Thyroid gland (tissue), 4 donors: ENCODE results near the gene PPIF. TPM values are rescaled to one million over a fixed set of nuclear protein-coding genes. Genes with fewer than 3 reads are reported as not detected.

Experiments
- DNase-seq, 2 donors: peaks; one replicate each; pipeline ENCODE4 v3.0.0-alpha.2; 2019
- H3K27ac ChIP-seq, 3 donors: fragments of 200-600 bp; sonication (generic); 1 replicate in 2 of 3; 2 replicates in 1 of 3; pipeline ENCODE4 v1.5.1; 2016 to 2019; ENCODE audit warnings: mild to moderate bottlenecking in 1 of 3, moderate library complexity in 1 of 3
- H3K27me3 ChIP-seq: fragments of 200-600 bp; sonication (generic); one replicate; pipeline ENCODE4 v1.5.1; 2019
- H3K36me3 ChIP-seq, 2 donors: fragments of 200-600 bp; sonication (generic); one replicate each; pipeline ENCODE4 v1.5.1; 2016 to 2019
- H3K4me1 ChIP-seq, 2 donors: fragments of 200-600 bp; sonication (generic); one replicate each; pipeline ENCODE4 v1.5.1; 2017 to 2019
- H3K4me3 ChIP-seq, 3 donors: fragments of 200-600 bp; sonication (generic); replicated peaks in 1 of 3; 1 replicate in 2 of 3; 2 replicates in 1 of 3; pipeline ENCODE4 v1.5.1; 2016; ENCODE audit warnings: mild to moderate bottlenecking in 1 of 3
- H3K9me3 ChIP-seq: fragments of 200-600 bp; sonication (generic); one replicate; pipeline ENCODE4 v1.5.1; 2017
- POLR2A ChIP-seq, 2 donors: fragments of 450-650 bp; IDR thresholded peaks; one replicate each; pipeline ENCODE4 v1.6.1; 2017; ENCODE audit warnings: antibody characterized with exemption in 2 of 2, mild to moderate bottlenecking in 2 of 2, moderate library complexity in 1 of 2
- WGBS, 2 donors: methylation state at CpG; one replicate each; pipeline ENCODE4 v1.1.5; 2017; 5-methylcytosine and 5-hydroxymethylcytosine counted together
- intact Hi-C: fragments of 100-400 bp; cut with DNase I; formaldehyde crosslinking; loops from one replicate; pipeline ENCODE4 v1.15.1; 2023
- total RNA-seq, 4 donors: library from RNA; depleted of rRNA; stranded (reverse); fragments of >200 nt; gene quantifications; one replicate each; pipeline ENCODE4 v1.2.3, GENCODE V29; 2016
- TF ChIP-seq, protein P1 (sequence below), 6 experiments: fragments of 200-600 bp in 3 of 6; fragments of 450-650 bp in 3 of 6; sonication (generic) in 3 of 6; IDR thresholded peaks; one replicate each; pipeline ENCODE4 v1.5.1; 2016 to 2019; ENCODE audit warnings: antibody characterized with exemption in 6 of 6, mild to moderate bottlenecking in 2 of 6, inconsistent platforms in 1 of 6, moderate library complexity in 1 of 6

Gene PPIF
- total RNA-seq, 4 donors from 2014 or later = 31.4 to 70.1 (median 52.3) TPM

DNA sequence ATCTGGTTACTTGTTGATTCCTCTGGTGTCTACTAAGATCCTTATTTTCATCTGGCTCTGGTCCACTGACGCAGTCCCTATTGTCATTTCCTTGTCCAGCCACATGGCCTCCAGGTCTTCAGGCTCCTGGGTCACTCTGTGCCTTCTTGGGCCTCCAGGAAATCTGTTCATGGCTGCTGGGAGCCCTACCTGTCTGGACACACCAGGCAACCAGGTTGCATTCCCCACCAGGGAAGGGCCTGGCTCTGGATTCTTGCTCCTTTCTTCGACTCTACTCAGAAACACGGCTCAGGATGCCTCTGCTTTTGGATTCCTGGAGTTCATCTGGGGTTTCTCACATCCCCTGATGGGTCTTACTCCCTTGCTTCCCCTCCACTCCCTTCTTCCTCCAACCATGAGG is 8.0 kb upstream of the PPIF start:
- intact Hi-C loops = no loop called here

DNA sequence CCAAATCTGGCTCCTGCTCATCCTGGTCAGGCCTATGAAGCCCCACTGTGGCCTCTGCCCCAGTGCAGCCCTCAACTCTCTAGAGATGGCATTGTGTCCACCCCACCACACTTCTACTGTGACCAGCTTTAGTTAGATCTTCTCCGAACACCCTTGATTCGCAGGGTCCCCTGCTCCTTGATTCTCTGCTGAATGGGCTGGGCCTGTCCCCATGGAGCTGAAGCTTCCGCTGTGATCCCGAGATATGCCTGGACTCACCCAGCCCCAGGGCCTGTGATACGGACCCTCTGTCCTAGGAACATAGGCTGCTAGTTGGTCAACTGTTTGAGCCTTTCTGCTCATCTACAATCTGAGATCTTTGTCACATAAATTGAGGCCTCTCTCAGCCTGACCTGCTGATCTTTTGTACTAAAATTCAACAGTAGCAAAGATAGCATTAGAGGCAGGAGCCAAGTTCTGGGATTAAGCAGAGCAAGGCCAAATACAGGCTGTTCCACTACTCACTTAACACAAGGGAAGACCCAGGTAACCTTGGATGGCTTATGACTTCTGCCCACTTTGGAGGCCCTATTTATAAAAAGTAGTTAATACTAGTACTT is 6.5 kb upstream of the PPIF start:
- 93 to 96% methylated on average over 5 of the region's 5 CpGs for WGBS, 2 donors
- H3K27ac ChIP-seq = peak overlapping the region in 1 of 3 donors; percentile 28

More for the DNA sequence above, 8.0 kb upstream of the PPIF start:
- no peak overlapping the region for H3K4me3 ChIP-seq
- no peaks in the 10 kb centered on the region for H3K27me3 ChIP-seq
- no peak overlapping the region for H3K27ac ChIP-seq
- 81 to 98% methylated on average over 3 of the region's 3 CpGs for WGBS, 2 donors
- DNase-seq = no peak
- no peak for TF ChIP-seq POLR2A (IDR thresholded peaks at IDR 0.05)
- TF ChIP-seq, protein P1, sequence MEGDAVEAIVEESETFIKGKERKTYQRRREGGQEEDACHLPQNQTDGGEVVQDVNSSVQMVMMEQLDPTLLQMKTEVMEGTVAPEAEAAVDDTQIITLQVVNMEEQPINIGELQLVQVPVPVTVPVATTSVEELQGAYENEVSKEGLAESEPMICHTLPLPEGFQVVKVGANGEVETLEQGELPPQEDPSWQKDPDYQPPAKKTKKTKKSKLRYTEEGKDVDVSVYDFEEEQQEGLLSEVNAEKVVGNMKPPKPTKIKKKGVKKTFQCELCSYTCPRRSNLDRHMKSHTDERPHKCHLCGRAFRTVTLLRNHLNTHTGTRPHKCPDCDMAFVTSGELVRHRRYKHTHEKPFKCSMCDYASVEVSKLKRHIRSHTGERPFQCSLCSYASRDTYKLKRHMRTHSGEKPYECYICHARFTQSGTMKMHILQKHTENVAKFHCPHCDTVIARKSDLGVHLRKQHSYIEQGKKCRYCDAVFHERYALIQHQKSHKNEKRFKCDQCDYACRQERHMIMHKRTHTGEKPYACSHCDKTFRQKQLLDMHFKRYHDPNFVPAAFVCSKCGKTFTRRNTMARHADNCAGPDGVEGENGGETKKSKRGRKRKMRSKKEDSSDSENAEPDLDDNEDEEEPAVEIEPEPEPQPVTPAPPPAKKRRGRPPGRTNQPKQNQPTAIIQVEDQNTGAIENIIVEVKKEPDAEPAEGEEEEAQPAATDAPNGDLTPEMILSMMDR (IDR thresholded peaks at IDR 0.05) = no peak
- H3K9me3 ChIP-seq = no peaks in the 10 kb centered on the region
- H3K36me3 ChIP-seq = no peaks in the 10 kb centered on the region
- H3K4me1 ChIP-seq = peaks cover 17 to 42% of the 10 kb centered on the region in 2 donors

DNA sequence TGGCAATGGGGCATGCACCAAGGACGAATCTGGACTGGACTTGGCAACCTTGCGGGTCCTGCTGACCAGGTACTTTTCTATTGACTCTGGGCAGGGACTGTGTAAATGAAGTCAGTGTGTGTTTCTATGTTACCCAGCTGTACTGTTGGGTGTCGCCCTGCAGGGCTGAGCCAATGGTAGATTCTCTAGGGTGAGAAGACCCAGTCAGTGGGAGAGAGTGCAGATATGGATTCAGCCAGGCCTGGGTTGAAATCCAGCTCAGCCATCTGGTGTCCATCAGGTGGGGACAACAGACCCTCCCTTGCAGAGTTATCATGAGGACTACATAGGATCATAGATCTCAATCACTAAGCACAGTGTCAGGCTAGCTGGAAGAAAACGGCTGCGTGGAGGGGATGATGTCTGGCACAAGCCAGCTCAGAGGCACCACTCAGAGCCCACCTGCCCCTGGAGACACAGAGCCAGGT is 4.9 kb upstream of the PPIF start:
- Histone ChIP-seq H3K4me3 (no peak overlapping the region), H3K36me3 (no peaks in the 10 kb centered on the region), H3K27me3 (no peaks in the 10 kb centered on the region), H3K4me1 (peaks cover 7 to 30% of the 10 kb centered on the region in 2 donors), H3K9me3 (no peaks in the 10 kb centered on the region), H3K27ac (no peak overlapping the region)
- intact Hi-C loops = no loop called here
- peak in 1 of 2 donors; percentile 42 for DNase-seq
- no peak for TF ChIP-seq POLR2A (IDR thresholded peaks at IDR 0.05)
- TF ChIP-seq, protein P1 (IDR thresholded peaks at IDR 0.05) = no peak
- 72 to 77% methylated on average over 5 of the region's 5 CpGs for WGBS, 2 donors

More for the DNA sequence above, 6.5 kb upstream of the PPIF start:
- no peaks in the 10 kb centered on the region for H3K27me3 ChIP-seq
- H3K4me3 ChIP-seq = no peak overlapping the region
- no peaks in the 10 kb centered on the region for H3K36me3 ChIP-seq
- no peaks in the 10 kb centered on the region for H3K9me3 ChIP-seq
- intact Hi-C loops = no loop called here
- DNase-seq = no peak
- no peak for TF ChIP-seq POLR2A (IDR thresholded peaks at IDR 0.05)
- TF ChIP-seq, protein P1 (IDR thresholded peaks at IDR 0.05) = no peak
- H3K4me1 ChIP-seq = peaks cover 5 to 33% of the 10 kb centered on the region in 2 donors

DNA sequence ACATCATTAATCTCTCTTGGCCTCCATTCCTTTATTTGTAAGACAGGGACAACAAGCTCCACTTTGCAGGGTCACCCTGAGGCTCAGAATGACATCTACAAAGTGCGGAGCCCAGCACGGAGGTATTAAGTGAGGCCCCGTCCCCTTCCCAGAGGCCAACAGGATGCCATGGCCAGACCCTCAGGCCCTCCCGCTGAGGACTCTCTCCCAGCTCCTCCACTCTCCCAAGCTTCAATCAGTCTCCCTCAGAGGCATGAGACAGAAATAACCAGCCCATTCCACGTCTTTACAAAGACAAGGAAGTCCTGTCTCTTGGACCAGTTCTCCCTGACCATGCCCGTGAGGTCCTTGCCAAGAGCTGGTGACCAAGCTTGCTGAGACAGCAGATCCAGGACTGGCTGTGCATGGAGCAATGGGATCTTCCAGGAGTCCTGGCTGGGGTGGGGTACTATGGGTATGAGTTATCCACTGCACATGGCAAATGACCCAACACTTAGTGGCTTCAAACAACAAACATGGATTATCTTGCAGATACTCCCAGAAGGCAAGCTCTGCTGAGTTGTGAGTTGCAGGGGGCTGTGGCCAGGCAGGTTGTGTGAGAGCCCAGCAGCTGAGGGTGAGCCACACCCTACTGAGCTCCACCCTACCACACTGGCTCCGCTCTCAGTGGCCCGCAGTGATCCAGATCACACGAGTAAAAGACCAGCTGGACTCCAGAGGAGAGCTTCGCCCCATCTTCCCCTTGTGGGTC is 4.3 kb upstream of the PPIF start:
- Histone ChIP-seq H3K27me3 (no peaks in the 10 kb centered on the region), H3K9me3 (no peaks in the 10 kb centered on the region), H3K4me1 (peaks cover 7 to 30% of the 10 kb centered on the region in 2 donors), H3K4me3 (no peak overlapping the region), H3K36me3 (no peaks in the 10 kb centered on the region), H3K27ac (no peak overlapping the region)
- no peak for DNase-seq
- WGBS, 2 donors = 87 to 89% methylated on average over 10 of the region's 10 CpGs
- no peak for TF ChIP-seq POLR2A (IDR thresholded peaks at IDR 0.05)
- TF ChIP-seq, protein P1 (IDR thresholded peaks at IDR 0.05) = no peak
- intact Hi-C loops = no loop called here
